Inflammatory macrophage treated with lipopolysaccharide for 4 hours (primary cell): ENCODE measurements around the gene ZCCHC17.
A peak's percentile ranks its signal among the peaks of the same experiment; 100 is the strongest.
"Not testable (repeated sequence)": the region's sequence is repeated elsewhere in the genome, so short reads cannot be mapped to it uniquely, and the experiment has no call there.

Source experiments
- DNase-seq: peaks from one replicate; pipeline ENCODE4 v3.0.0-alpha.2; 2020

The ZCCHC17 gene, protein sequence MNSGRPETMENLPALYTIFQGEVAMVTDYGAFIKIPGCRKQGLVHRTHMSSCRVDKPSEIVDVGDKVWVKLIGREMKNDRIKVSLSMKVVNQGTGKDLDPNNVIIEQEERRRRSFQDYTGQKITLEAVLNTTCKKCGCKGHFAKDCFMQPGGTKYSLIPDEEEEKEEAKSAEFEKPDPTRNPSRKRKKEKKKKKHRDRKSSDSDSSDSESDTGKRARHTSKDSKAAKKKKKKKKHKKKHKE

DNA sequence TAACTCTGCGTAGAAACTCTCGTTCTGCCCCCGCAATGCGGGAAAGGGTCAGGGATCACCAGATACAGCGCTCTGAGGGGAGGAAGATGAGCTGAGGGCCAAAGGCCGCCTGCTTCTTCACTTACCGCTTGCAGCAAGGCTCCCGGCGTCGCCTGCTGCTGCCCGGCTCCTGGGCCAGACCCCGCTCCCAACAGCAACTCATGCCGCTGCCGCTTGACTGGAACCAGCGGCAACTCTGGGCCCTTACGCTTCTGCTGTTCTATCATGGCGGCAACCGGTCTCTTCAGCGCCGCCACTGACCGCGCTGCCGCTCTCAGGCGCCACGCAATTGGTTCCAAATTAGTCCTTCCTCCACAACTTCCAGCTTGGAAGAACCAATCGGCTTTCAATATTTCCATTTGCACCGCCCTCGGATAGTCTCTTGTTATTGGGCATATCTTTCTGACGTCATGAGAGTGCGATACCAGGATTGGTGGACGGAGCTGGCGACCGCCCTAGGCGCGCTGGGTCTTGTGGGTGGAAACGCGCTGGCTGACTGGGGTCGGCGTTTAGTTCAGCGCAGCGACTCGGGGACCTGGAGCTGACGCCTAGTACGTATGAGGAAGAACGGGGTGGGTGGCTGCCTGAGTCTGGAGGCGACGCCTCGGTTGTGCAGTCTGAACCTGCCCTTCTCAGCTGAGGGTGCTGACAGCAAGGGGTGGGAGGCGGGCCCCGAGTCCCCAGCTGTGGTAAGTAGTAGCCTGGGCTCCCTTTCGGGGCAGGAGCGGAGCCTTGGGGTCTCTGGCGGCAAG is at the start of gene ZCCHC17, which contains the start of gene SNRNP40:
Gene ZCCHC17 (plus strand): TSS at position 547 of the 791 bp plus-strand sequence. CDS start 13,067 bp downstream, outside the sequence.
Gene SNRNP40 (minus strand): TSS at position 303 of the 791 bp plus-strand sequence. CDS start 37 bp downstream, at position 266.
- peak; percentile 100 for DNase-seq

DNA sequence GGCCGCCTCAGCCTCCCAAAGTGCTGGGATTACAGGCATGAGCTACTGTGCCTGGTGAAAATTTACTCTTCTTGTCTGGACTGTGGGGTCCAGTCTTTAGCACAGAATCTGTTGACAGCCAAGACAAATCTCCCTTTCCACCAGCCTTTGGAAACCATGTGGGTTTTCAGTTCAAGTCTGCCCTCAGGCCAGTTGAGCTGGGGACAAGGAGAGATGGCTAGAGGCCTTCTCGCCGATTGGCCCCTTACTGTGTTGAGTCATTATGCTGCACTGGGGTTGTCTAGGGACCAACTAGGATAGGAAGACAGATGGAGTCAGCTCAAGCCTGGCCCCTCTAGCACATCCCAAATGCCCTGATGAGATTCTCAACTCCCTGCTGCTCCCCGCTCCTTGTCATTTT is 48.6 kb upstream of the ZCCHC17 start:
- DNase-seq, result no peak

DNA sequence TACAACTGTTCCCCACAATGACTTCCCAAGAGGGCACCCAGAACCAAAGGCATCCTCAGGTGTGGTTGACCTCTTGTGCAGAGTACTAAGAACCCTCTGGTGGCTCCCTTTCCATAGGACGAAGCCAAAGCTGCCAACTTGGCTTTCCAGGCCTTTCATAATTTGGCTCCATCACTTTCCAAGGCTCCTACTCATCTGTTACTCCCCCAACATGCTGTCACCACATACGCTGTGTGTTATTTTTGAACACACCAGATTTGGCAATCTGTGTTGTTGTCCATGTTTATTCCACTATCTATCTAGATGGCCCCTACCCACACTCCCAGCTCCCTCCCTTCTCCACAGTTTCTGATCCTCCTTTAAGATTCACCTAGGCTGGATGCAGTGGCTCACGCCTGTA is 47.0 kb upstream of the ZCCHC17 start:
- no peak for DNase-seq

DNA sequence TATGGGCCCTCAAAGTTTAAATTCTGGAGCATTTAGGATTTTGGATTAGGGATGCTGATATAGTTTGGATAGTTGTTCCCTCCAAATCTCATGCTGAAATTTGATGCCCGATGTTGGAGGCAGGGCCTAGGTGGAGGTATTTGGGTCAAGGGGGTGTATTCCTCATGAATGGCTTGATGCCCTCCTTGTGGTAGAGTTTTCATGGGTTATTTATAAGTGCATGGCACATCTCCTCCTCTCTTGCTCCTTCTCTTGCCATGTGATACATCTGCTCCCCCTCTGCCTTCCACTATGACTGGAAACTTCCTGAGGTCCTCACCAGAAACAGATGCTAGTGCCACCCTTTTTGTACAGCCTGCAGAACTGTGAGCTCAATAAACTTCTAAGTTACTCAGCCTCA is 39.6 kb upstream of the ZCCHC17 start:
- no peak for DNase-seq

DNA sequence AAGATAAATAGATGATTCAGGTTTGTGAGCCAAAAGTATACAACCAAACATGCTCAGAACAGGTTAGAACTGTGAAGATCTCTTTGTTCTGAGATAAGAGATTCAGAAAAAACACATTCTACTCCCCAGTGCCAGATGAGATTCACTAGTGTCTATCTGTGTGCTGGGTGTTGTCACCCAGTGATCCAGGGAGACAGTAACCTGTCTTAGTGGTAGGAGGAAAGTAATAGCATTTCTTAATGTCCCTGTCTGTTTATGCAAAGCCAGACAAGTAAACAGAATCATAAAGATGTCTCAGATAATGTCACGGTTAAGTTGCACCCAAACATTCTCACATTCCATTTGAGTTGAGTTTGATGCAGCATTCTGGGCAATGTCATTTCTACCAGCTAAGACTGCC is 38.3 kb upstream of the ZCCHC17 start:
- no peak for DNase-seq

DNA sequence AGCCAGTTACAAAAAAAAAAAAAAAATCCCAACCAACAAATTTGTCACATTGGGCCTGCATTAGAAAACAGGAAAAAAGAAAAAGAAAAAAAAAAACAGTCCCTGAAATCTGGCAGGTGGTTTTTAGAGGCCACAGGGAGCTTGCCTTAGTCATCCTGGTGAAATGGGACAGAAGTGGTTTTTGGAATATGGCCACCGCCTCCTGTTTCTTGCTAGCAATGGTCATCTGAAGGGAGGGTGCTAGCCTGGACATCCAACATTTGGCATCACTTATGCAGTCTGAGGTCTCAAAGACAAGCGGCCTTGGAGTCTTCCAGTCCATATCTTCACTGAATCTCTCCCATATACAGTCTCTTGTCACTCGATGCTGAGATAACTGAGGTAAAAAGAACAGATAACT is 37.1 kb upstream of the ZCCHC17 start:
- DNase-seq, result no peak

DNA sequence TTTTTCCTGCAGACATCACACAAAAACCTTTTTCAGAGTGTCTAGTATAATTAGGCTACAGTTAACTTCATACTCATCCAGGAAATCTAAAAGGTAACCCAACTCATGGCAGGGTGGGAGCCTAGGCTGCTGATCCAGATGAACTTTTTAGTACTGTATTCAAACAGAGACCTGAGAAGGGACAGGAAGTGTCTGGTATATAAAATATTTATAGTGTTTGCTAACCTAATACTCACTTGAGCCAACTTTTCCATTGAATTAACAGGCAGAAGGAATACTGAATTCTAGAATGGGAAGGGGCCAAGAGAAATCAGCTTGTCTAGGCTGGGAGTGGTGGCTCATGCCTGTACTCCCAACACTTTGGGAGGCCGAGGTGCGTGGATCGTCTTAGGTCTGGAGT is 34.9 kb upstream of the ZCCHC17 start:
- no peak for DNase-seq

DNA sequence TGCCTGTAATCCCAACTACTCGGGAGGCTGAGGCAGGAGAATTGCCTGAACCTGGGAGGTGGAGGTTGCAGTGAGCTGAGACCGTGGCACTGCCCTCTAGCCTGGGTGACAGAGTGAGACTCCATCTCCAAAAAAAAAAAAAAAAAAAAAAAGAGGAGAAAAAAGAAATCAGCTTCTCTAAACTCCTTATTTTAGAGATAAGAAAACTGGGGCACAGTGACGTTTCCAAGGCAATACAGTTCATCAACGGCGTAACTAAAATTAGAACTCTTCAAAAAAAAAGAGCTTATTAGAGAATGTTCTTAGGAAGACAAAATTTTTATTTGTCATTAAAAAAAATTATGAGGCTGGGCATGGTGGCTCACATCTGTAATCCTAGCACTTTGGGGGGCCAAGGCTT is 34.4 kb upstream of the ZCCHC17 start:
- not testable (repeated sequence) for DNase-seq

DNA sequence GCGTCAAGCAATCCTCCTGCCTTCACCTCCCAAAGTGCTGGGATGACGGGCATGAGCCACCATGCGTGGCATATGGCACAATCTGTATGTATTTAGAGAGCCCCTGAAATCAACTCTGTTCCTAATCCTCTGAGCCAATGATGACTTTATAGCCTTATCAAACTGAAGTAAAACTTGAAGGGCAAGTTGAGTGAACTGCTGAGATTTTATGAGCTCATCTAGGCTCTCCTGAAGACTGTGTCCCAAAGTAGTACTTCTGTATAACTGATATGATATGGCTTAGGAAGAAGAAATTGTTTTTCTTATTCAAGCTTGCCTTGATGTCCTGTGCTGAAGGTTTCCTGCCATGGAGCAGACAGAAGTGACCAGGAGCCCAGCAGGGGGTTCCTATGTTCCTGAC is 33.4 kb upstream of the ZCCHC17 start:
- DNase-seq, result no peak

DNA sequence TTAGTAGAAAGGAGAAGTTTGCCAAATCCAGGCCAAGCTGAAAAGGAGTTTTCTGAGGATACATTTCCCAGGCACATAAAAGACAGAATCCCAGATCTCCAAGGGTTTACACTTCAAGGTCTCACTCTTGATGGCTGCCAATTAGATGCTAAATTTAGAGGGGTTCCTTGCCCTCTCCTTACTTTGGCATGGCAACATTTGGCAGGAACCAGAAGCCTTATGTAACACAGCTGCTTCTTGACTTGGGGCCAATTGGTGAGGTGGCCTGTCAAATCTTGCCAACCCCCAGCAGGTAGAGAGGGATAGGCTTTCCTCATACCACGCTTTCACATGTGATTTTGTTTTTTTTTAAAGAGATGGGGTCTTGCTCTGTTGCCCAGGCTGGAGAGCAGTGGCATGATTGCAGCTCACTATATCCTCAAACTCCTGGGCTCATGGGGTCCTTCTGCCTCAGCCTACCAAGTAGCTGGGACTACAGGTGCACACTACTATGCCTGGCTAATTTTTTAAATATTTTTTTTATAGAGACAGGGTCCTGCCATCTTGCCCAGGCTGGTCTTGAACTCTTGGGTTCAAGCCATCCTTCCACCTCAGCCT is 31.9 kb upstream of the ZCCHC17 start:
- DNase-seq, result no peak

DNA sequence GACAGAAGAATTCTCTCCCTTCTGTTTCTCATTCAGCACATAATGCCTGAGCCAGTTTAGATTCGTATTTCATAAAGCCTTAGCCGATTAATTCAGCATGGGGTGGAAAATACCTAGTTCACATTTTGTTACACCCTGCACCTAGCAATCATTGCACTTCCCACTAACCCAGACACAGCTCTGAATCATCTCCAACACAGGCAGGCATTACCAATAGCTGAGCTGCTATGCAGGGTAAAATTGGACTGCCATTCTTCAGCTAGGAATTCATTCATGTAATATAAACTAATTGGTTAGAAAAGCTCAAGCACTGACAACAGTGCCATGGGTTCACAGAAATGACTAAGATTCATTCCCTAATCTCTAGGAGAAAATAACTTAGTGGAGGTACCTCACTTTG is 30.3 kb upstream of the ZCCHC17 start:
- no peak for DNase-seq

DNA sequence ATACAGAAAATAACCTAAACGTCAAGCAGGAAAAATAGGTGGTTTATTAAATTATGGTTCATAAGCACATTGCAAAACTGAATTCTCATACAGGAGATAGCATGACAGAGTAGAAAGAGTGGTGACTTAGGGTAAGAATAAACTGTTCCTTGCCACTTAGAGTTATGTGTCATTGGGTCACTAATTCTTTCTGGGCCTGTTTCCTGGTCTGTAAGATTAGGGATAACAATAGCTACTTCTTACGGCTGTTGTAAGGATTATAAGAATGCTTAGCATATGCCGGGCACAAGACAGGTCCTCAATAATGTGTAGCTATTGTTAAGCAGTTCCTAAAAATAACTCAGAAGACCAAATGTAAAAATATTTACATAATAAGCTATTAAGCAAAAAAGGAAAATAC is 24.5 kb upstream of the ZCCHC17 start:
- no peak for DNase-seq

DNA sequence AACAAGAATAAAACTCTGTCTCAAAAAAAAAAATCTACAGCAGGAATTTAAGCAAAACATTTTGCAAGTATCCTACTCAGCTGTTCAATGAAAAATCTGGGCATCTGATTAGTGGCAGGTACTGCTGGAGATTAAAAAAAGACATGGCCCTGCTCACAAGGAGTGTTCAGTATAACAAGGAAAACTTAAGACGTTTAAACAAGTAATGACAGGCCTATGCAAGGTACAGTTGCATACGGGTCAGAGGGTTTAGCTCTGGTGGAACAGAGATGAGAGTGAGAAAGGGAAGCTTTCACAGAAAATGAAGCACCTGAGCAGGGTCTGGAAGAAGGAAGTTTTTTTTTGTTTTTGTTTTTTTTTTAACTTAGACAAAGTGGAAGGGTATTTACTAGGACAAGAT is 23.2 kb upstream of the ZCCHC17 start:
- DNase-seq, result no peak

DNA sequence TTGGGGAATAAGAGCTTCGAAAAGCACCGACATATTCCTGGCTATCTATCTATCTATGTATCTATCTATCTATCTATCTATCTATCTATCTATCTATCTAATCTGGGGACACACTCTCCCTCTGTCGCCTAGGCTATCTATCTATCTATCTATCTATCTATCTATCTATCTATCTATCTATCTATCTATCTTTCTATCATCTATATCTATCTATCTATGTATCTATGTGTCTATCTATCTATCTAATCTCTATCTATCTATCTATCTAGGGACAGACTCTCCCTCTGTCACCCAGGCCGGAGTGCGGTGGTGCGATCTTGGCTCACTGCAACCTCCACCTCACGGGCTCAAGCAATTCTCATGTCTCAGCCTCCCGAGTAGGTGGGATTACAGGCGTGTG is 14.4 kb upstream of the ZCCHC17 start:
- DNase-seq, result not testable (repeated sequence)

DNA sequence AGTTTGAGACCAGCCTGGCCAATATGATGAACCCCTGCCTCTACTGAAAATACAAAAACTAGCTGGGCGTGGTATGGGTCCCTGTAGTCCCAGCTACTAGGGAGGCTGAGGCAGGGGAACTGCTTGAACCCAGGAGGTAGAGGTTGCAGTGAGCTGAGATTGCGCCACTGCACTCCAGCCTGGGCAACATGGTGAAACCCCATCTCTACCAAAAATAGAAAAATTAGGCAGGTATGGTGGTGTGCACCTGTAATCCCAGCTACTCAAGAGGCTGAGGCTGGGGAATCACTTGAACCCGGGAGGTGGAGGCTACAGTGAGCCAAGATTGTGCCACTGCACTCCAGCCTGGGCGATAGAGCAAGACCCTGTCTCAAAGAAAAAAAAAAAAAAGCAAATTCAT is 9.0 kb upstream of the ZCCHC17 start:
- DNase-seq, result not testable (repeated sequence)

DNA sequence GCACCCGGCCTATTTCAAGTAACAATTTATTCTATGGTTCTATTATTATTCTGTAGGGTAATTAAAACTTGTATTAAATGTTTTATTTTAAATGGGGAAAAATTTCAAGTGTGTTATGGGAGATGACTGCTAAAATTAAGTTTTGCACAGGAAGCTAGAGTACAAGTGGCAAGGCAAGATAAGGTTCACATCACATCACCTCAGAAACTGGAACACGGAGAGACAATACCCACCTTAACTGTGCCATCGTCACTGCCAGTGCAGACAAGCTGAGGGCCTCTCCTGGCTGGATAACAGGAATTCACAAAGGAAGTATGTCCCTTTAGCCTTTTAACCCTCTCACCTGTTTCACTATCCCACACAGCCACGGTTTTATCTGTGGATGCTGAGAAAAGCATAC is 7.8 kb upstream of the ZCCHC17 start:
- no peak for DNase-seq

DNA sequence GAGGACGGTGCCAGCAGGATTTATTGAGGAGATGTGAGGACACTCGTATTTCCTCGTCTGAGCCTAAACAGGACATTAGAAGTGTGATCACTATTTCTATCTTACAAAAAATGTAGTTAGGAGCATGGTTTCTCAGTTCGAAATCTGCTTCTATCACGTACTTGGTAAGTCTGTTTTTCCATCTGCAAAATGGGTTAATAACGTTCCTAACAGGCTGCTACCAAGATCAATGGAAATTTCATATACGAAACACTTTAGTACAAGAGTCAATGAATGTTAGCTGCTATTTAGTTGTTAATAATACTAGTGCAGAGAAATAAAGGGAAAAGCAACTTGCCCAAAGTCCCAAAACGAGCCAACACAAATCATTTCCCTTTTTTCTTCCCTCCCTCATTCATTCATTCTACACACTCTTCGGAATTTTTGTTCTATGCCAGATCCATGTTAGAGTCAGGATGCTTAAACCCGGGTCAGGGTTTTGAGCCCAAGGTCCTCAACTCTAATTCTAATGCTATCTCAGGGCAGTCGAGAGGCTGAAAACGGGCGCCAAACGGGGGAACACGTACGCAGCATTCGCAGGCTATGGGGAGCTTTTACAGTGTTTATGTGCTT is 852 bp upstream of the ZCCHC17 start:
- DNase-seq, result no peak

DNA sequence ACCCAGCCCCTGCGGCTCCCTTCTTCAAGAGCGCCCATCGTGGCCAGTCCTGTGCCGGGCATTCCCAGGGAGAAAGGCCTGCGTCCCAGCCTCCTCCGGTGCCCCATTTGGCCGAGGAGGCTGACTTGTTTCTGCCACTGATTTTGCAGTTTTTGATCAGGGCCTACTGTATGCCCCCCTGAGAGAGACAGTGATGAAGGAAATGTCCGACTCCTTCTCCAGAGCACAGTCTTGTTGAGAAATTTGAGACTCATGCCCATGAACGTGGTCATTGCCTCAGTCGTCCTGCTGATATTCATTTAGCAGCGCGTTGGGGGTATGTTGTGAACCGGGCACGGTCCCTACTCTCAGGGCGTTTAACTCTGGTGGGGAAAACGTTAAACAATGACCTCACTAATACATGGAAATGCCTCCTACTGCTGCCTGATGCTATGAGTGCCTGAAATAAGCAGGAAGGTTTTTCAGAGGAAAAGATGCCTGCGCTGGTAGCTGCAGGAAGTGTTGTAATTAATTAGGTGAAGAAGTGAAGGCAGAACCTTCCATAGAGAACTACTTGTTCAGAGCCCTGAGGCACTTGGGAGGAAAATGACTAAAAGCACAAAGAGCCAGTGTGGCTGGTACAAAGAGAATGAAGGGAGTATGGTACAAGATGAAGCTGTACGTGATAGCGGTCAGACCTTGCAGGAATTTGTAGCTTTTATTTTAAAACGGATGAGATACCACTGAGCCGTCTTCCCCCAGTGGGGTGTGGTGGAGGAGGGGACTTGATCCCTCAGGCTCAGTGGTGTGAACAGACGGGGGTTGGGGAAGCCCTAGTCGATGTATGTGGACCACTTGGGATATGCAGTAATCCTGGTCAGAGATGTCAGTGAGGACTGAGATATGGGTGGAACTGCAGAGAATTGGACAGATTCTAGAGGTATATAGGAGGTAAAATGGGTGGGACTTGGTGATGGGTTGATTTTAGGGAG is 730 bp downstream of the ZCCHC17 start:
- DNase-seq, result peak; percentile 27

DNA sequence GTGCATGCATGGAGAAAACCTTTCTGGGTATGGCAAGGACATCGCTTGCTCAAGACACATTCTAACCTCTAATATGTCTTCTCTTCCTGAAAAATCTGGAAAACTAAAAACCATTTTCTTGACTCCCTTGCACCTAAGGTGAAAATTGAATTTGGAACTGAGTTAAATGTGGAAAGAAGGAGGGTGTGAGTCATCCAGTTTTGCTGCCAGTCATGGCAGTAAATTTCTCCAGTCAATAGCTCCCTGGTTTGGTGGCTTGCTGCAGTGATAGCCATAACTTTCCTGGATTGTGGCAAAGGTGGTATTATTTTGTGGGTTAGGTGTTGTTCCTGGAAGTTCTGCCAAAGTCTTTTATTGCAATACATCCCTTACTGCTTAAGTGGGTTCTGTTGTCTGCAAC is 2.5 kb downstream of the ZCCHC17 start:
- DNase-seq, result no peak

DNA sequence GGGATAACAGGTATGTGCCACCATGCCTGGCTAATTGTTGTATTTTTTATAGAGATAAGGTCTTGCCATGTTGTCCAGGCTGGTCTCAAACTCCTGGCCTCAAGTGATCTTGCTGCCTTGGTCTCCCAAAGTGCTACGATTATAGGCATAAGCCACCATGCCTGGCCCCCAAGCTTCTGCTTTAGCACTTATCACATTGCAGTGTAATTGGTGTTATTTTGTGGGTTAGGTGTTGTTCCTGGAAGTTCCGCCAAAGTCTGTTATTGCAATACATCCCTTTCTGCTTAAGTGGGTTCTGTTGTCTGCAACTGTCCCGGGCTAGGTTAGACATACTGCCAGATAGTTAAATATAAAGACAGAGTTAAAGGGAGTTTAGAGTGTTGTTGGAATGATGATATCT is 3.4 kb downstream of the ZCCHC17 start:
- no peak for DNase-seq

DNA sequence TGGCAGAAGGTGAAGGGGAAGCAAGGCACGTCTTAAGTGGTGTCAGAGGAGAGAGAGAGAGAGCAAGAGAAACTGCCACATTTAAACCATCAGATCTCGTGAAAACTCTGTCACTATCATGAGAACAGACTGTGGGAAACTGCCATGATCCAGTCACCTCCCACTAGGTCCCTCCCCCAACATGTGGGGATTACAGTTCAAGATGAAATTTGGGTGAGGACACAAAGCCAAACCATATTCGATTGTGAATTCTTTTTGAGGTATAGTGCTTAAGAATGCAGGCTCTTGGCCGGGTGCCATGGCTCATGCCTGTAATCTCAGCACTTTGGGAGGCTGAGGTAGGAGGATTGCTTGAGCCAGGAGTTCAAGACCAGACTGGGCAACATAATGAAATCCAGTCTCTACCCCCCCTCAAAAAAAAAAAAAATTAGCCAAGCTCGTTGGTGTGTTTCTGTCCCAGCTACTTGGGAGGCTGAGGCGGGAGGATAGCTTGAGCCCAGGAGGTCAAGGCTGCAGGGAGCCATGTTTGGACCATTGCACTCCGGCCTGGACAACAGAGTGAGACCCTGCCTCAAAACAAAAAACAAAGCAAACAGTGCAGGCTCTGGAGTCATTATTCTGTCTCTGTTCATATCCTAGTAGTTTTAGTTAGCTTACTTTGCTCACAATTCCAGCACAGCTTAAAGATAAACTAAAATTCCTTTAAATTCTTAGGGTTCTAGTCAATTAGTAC is 6.0 kb downstream of the ZCCHC17 start:
- peak; percentile 25 for DNase-seq

DNA sequence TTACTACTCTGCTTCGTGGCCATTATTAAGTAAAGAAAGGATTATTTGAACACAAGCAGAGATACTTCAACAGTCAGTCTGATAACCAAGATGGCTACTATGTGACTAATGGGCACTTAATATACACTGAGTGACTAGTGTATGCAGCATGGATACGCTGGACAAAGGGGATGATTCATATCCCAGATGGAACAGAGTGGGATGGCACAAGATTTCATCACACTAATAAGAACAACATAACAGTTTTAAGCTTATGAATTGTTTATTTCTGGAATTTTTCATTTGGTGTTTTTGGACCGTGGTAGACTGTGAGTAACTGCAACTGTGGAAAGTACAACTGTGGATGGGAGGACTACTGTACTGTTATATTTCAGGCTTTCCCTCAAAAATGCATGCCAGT is 9.4 kb downstream of the ZCCHC17 start:
- peak; percentile 42 for DNase-seq
